HepG2 (cell line): ENCODE data around the gene FAM78A. TPM values are rescaled to one million over a fixed set of nuclear protein-coding genes. Genes with fewer than 3 reads are reported as not detected.

ENCODE experiments used
- ARNT ChIP-seq: fragments of 450-650 bp; IDR thresholded peaks from 2 replicates; pipeline ENCODE4 v1.6.1; 2017
- CEBPB ChIP-seq: IDR thresholded peaks from 2 replicates; pipeline ENCODE4 v1.6.1; 2011; ENCODE audit warnings: low read depth, low read length, improper control_type of control experiment, borderline replicate concordance
- EED ChIP-seq: sonication (generic); formaldehyde crosslinking; IDR thresholded peaks from 2 replicates; pipeline ENCODE4 v1.5.0; 2020; ENCODE audit warnings: mild to moderate bottlenecking, missing genetic modification reagents
- HMG20B ChIP-seq: conservative IDR thresholded peaks from 2 replicates; pipeline ENCODE4 v1.6.1; 2016; ENCODE audit warnings: missing genetic modification reagents, missing compliant biosample characterization
- HOXA7 ChIP-seq: sonication (generic); formaldehyde crosslinking; IDR thresholded peaks from 2 replicates; pipeline ENCODE4 v1.8.1; 2022; ENCODE audit warnings: mild to moderate bottlenecking, missing genetic modification reagents, moderate library complexity
- IRF2 ChIP-seq: IDR thresholded peaks from 2 replicates; pipeline ENCODE4 v1.6.1; 2018; ENCODE audit warnings: missing genetic modification reagents, missing compliant biosample characterization
- MED1 ChIP-seq: sonication (generic); formaldehyde crosslinking; IDR thresholded peaks from 2 replicates; pipeline ENCODE4 v1.4.0; 2020; ENCODE audit warnings: missing genetic modification reagents
- MTA1 ChIP-seq: sonication (generic); formaldehyde crosslinking; IDR thresholded peaks from 2 replicates; pipeline ENCODE4 v1.4.0; 2020; ENCODE audit warnings: missing genetic modification reagents, mild to moderate bottlenecking, borderline replicate concordance
- PAXIP1 ChIP-seq: sonication (generic); formaldehyde crosslinking; conservative IDR thresholded peaks from 2 replicates; pipeline ENCODE4 v1.4.0; 2020; ENCODE audit warnings: mild to moderate bottlenecking, missing genetic modification reagents, moderate library complexity
- RNF219 ChIP-seq: sonication (generic); formaldehyde crosslinking; IDR thresholded peaks from 2 replicates; pipeline ENCODE4 v1.5.0; 2020; ENCODE audit warnings: mild to moderate bottlenecking, missing genetic modification reagents
- SIN3B ChIP-seq: fragments of 150-350 bp; IDR thresholded peaks from 2 replicates; pipeline ENCODE4 v1.6.1; 2014; ENCODE audit warnings: low read length
- SMC3 ChIP-seq: IDR thresholded peaks from 2 replicates; pipeline ENCODE4 v1.6.1; 2011; ENCODE audit warnings: low read length, improper control_type of control experiment
- SOX13 ChIP-seq, 3 experiments: fragments of 450-650 bp in 1 of 3; sonication (generic) in 1 of 3; formaldehyde crosslinking in 1 of 3; IDR thresholded peaks in 2 of 3; conservative IDR thresholded peaks in 1 of 3; 2 replicates each; pipeline versions ENCODE4 v1.5.0 to v1.6.1; 2016 to 2020; ENCODE audit warnings: antibody characterized with exemption in 1 of 3, mild to moderate bottlenecking in 1 of 3, missing compliant biosample characterization in 1 of 3, missing genetic modification reagents in 1 of 3, moderate library complexity in 1 of 3
- ZBTB34 ChIP-seq: sonication (generic); formaldehyde crosslinking; IDR thresholded peaks from 2 replicates; pipeline ENCODE4 v1.8.0; 2022; ENCODE audit warnings: mild to moderate bottlenecking, missing genetic modification reagents
- ZBTB42 ChIP-seq: sonication (generic); formaldehyde crosslinking; IDR thresholded peaks from 2 replicates; pipeline ENCODE4 v1.5.0; 2020; ENCODE audit warnings: mild to moderate bottlenecking, missing genetic modification reagents
- ZBTB8A ChIP-seq: sonication (generic); formaldehyde crosslinking; IDR thresholded peaks from 2 replicates; pipeline ENCODE4 v1.4.0; 2020; ENCODE audit warnings: mild to moderate bottlenecking, low read depth, missing genetic modification reagents, borderline replicate concordance
- ZFP41 ChIP-seq: sonication (generic); formaldehyde crosslinking; IDR thresholded peaks from 2 replicates; pipeline ENCODE4 v1.4.0; 2020; ENCODE audit warnings: mild to moderate bottlenecking, missing genetic modification reagents, borderline replicate concordance
- ZFP62 ChIP-seq: sonication (generic); formaldehyde crosslinking; IDR thresholded peaks from 2 replicates; pipeline ENCODE4 v1.4.0; 2020; ENCODE audit warnings: missing genetic modification reagents
- ZKSCAN1 ChIP-seq: fragments of 150-350 bp; IDR thresholded peaks from 2 replicates; pipeline ENCODE4 v1.6.1; 2014; ENCODE audit warnings: low read length
- ZNF138 ChIP-seq: sonication (generic); formaldehyde crosslinking; IDR thresholded peaks from 2 replicates; pipeline ENCODE4 v1.5.0; 2020; ENCODE audit warnings: mild to moderate bottlenecking, low read depth, missing genetic modification reagents
- ZNF549 ChIP-seq: sonication (generic); formaldehyde crosslinking; IDR thresholded peaks from 2 replicates; pipeline ENCODE4 v1.5.0; 2020; ENCODE audit warnings: missing genetic modification reagents
- ZNF556 ChIP-seq: sonication (generic); formaldehyde crosslinking; IDR thresholded peaks from 2 replicates; pipeline ENCODE4 v1.4.0; 2020; ENCODE audit warnings: mild to moderate bottlenecking, missing genetic modification reagents, borderline replicate concordance
- ZNF747 ChIP-seq: sonication (generic); formaldehyde crosslinking; IDR thresholded peaks from 2 replicates; pipeline ENCODE4 v1.8.1; 2023; ENCODE audit warnings: missing genetic modification reagents, mild to moderate bottlenecking, borderline replicate concordance
- polyA plus RNA-seq, 8 experiments: library from polyadenylated mRNA; depleted of rRNA in 3 of 8; stranded (reverse) in 7 of 8; unstranded in 1 of 8; fragments of >200 nt; fragmentation: Illumina TruSeq in 4 of 8; extraction: Trizol in 4 of 8; gene quantifications; 2 replicates each; pipeline versions ENCODE4 v1.2.1 to v1.2.3, GENCODE V29; 2011 to 2016; ENCODE audit warnings: low read depth in 4 of 8, missing spikeins in 1 of 8, mixed read lengths in 1 of 8; ENCODE audit not compliant: insufficient read depth in 1 of 8
- total RNA-seq, 5 experiments: library from RNA; depleted of rRNA; stranded (reverse); fragments of >200 nt; fragmentation: Illumina TruSeq; extraction: Trizol; gene quantifications; 2 replicates each; pipeline ENCODE4 v1.2.3, GENCODE V29; 2016; ENCODE audit warnings: low read depth in 1 of 5

FAM78A gene
- total and polyA plus RNA-seq, 2 of the 13 experiments (the other 11 are each of a cell fraction or from before 2014, with no cell fraction given), result 0.18 to 0.62 TPM

GRCh38 chr9:131289301-131290035, 13.2 kb upstream of the FAM78A start, which contains the start of gene PLPP7 (continued):
- no peak for TF ChIP-seq ZBTB34
- TF ChIP-seq ZNF556 (CRISPR knock-in tag), result 0 out of 2 replicates have a peak, but pooled peaks have one; percentile 36
- TF ChIP-seq RNF219 (CRISPR knock-in tag), result no peak
- TF ChIP-seq SIN3B, result no peak
- TF ChIP-seq HMG20B (CRISPR knock-in tag), result no peak
- no peak for TF ChIP-seq MTA1
- no peak for TF ChIP-seq HOXA7
- TF ChIP-seq ZNF747, result no peak
- no peak for TF ChIP-seq ZFP62 (CRISPR knock-in tag)
- TF ChIP-seq IRF2, result peak; percentile 60; the same call in 1 of the 2 replicates
- no peak for TF ChIP-seq ZFP41
- no peak for TF ChIP-seq SOX13 (IDR thresholded peaks at IDR 0.05)
- TF ChIP-seq SOX13 (CRISPR knock-in tag; conservative IDR thresholded peaks at IDR 0.05 in 1 of 2, IDR thresholded peaks at IDR 0.05 in 1 of 2), result no peak
- peak; percentile 10; the same call in 1 of the 2 replicates for TF ChIP-seq PAXIP1 (CRISPR knock-in tag)
- no peak for TF ChIP-seq MED1
- no peak for TF ChIP-seq EED
- no peak for TF ChIP-seq ZKSCAN1
- TF ChIP-seq SMC3, result no peak
- no peak for TF ChIP-seq ZNF138 (CRISPR knock-in tag)
- 0 out of 2 replicates have a peak, but pooled peaks have one; percentile 28 for TF ChIP-seq ZBTB8A
- TF ChIP-seq CEBPB, result no peak
- no peak for TF ChIP-seq ARNT
- TF ChIP-seq ZNF549 (CRISPR knock-in tag), result no peak
- no peak for TF ChIP-seq ZBTB42 (CRISPR knock-in tag)
